Loucy (cell line): ENCODE data around the gene OGT.

Source experiments
- EZH2phosphoT487 ChIP-seq: fragments of 200-600 bp; IDR thresholded peaks from 2 replicates; pipeline ENCODE4 v1.6.1; 2018; ENCODE audit warnings: antibody characterized with exemption, mild to moderate bottlenecking, moderate library complexity, borderline replicate concordance
- TF ChIP-seq, protein P1 (sequence below): fragments of 200-600 bp; sonication (generic); conservative IDR thresholded peaks from 2 replicates; pipeline ENCODE4 v1.5.1; 2014; ENCODE audit warnings: mild to moderate bottlenecking, antibody characterized with exemption, low read length

DNA sequence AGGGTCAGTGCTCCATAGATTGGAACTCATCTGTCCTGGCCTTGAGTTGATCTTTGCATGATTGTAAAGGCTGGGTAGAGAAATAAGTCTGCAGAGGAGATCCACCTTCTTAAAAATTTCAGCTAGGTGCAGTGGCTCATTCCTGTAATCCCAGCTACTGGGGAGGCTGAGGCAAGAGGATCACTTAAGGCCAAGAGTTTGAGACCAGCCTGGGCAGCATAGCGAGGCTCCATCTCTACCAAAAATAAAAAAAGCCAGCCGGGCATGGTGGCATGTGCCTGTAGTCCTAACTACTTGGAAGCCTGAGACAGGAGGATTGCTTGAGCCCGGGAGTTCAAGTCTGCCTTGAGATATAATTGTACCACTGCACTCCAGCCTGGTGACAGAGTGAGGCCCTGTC, 85.9 kb downstream of the OGT start:
- TF ChIP-seq, protein P1, sequence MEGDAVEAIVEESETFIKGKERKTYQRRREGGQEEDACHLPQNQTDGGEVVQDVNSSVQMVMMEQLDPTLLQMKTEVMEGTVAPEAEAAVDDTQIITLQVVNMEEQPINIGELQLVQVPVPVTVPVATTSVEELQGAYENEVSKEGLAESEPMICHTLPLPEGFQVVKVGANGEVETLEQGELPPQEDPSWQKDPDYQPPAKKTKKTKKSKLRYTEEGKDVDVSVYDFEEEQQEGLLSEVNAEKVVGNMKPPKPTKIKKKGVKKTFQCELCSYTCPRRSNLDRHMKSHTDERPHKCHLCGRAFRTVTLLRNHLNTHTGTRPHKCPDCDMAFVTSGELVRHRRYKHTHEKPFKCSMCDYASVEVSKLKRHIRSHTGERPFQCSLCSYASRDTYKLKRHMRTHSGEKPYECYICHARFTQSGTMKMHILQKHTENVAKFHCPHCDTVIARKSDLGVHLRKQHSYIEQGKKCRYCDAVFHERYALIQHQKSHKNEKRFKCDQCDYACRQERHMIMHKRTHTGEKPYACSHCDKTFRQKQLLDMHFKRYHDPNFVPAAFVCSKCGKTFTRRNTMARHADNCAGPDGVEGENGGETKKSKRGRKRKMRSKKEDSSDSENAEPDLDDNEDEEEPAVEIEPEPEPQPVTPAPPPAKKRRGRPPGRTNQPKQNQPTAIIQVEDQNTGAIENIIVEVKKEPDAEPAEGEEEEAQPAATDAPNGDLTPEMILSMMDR = no peak
- TF ChIP-seq EZH2phosphoT487 = no peak
